RCC 7860 (cell line): ENCODE measurements around the gene VPS33A.
A peak's percentile ranks its signal among the peaks of the same experiment; 100 is the strongest.
"Not testable (repeated sequence)": the region's sequence is repeated elsewhere in the genome, so short reads cannot be mapped to it uniquely, and the experiment has no call there.

ENCODE experiments used
- DNase-seq: peaks from one replicate; pipeline ENCODE4 v3.0.0-alpha.2; 2015; ENCODE audit warnings: low spot score
- FAIRE-seq: peaks from 2 replicates; lab custom pipeline; 2012; peaks lifted over from hg19 to GRCh38; lab: Jason Lieb, UNC

The VPS33A gene

DNA sequence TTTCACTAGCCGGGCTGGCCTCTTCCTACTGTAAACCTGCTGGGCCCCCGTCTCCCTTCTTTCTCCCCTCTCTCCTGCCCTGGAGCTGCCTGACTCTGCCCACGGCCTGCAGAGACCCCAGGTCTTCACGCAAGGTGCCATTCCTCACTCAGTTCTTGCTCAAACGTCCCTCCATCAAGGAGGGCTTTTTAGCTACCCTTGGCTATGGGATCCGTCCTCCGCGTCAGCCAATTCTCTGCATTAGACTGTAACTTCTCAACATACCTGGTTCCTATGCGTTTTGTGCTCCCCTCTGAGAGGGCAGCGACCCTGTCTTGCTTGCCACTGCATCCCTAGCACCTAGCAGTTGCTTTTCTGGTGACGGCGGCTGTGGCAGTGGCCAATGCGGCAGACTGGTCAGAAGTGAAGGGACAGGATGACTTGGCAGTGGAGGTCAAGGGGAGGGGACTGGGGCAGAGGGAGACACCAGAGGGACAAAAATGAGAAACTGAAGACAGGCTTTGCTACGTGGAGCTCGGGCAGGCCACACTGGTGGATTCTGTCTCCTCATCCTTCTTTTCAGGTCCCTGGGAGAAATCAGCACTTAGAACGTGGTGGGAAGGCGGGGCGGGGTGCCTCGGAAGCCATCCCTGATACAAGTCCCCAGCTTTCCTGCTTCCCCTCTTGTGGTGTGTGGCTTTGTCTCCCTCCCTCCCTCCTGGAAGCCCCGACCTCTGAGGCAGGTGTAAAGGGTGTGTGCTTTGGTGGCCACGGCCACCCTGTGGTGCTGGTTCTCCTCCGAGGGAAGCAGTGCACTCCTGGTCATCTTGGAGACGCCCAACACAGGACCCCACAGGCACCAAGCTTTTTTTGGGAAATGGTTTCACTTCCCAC, 61.0 kb downstream of the VPS33A start:
- FAIRE-seq (no peak), DNase-seq (no peak)

DNA sequence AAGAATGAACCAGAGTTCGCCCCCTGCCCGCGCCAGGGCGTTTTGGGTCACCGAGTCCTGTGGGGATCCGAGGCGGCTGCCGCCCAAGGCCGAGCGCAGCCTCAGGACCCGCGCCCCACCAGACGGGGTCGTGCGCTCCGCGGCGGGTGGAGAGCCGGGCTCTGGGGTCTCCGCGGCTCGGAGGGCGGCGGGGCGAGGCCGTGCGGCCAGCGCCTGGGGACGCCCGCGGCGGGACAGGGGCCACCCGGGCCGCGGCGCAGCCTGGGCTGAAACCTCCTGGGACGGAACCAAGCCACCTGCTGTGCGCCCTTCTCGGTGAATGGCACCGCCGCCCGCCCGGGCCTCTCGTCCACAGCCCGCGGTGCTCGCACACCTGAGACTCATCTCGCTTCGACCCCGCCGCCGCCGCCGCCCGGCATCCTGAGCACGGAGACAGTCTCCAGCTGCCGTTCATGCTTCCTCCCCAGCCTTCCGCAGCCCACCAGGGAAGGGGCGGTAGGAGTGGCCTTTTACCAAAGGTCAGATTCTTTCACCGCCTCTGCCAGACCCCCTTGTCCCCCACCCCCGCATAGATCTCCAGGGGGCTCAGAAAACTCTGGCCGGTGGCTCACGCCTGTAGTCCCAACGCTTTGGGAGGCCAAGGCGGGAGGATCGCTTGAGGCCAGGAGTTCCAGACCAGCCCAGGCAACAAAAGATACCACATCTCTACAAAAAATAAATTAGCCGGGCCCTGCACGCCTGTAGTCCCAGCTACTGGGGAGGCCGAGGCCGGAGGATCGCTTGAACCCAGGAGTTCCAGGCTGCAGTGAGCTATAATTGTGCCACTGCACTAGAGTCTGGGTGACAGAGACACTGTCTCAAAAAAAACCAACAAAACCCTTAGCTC, 61.9 kb downstream of the VPS33A start:
- DNase-seq = no peak
- FAIRE-seq = no peak

DNA sequence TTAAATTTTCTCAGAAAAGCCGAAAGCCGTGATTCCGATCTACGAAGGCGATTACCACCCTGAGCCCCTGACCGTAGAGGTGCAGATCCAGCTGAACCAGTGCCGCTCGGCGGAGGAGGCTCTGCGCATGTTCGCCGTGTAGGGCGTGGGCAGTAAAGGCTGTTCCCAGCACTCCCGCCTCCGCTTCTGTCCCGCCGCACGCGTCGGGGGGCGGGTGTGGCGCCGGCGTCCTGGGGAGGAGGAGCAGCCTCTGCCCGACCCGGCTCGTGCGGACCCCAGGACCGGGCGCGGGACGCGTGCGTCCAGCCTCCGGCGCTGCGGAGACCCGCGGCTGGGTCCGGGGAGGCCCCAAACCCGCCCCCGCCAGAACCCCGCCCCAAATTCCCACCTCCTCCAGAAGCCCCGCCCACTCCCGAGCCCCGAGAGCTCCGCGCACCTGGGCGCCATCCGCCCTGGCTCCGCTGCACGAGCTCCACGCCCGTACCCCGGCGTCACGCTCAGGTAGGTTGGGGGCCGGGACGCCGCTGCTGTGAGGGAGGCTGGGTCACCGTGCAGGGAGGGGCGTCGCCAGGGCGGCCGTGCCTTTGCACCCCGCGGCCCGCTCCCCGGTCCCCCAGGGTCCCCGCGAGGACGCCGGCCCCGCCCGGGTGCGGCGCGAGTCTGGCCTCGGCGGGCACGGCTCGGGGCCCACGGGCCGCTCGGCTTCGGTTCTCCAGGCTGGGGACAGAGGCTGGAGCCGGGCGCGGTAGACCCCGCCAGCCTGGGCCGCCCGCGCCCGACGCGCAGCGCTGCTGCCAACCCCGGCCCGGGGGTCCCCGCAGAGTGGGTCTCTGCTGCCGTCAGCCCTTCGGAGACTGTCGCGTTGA, 62.8 kb downstream of the VPS33A start, which contains the start of gene B3GNT4:
Gene B3GNT4, plus strand, starts transcription at position 409 of the 866 bp plus-strand sequence. CDS start 910 bp downstream, outside the sequence.
- DNase-seq = peak; percentile 63
- FAIRE-seq = no peak

DNA sequence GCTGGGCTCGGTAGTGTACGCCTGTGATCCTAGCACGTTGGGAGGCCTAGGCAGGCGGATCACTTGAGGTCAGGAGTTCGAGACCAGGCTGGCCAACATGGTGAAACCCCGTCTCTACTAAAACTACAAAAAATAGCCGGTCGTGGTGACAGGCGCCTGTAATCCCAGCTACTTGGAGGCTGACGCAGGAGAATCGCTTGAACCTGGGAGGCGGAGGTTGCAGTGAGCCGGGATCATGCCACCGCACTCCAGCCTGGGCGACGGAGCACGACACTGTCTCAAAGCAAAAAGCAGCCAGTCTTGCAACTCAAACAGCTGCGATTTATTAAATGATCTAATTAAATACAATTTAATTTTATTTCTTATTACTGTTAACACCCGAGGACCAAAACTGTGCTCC, 63.5 kb downstream of the VPS33A start:
- DNase-seq, FAIRE-seq: not testable (repeated sequence)

DNA sequence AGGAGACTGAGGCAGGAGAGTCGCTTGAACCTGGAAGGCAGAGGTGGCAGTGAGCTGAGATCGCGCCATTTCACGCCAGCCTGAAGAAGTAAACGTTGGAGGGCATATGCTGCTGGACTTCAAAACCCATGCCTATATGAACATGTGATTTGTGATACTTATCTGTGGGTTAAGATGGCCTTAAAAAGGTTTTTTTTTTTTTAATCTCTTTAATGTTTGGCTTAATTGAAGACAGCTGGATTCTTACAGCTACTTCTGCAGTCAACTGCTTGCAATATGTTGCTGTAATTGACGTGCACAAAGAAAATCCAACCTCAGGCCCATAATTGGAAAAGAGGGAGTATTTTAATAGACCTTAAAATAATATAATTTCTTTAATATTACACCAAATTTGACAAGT, 64.3 kb downstream of the VPS33A start:
- FAIRE-seq = no peak

DNA sequence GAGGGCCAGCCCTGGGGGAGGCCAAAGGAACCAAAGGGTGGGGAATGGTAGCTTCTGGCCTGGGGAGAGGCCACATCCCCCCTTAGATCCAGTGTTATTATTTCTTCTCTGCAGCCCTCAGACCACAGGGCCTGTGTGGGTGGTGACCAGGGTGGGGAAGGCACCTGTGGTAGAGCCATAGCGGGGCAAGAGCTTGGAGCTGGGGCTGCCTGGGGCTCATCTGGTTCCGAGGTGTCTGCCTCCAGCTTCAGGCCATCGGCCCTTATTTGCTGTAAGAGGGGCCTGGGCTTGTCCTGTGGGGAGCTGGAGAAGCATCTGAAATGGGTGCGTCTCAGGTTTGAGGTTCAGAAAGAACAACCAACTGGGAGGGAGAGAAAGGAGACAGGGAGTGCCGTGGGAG, 64.9 kb downstream of the VPS33A start:
- DNase-seq (no peak), FAIRE-seq (no peak)

More for the DNA sequence above, 64.3 kb downstream of the VPS33A start:
- DNase-seq = no peak

DNA sequence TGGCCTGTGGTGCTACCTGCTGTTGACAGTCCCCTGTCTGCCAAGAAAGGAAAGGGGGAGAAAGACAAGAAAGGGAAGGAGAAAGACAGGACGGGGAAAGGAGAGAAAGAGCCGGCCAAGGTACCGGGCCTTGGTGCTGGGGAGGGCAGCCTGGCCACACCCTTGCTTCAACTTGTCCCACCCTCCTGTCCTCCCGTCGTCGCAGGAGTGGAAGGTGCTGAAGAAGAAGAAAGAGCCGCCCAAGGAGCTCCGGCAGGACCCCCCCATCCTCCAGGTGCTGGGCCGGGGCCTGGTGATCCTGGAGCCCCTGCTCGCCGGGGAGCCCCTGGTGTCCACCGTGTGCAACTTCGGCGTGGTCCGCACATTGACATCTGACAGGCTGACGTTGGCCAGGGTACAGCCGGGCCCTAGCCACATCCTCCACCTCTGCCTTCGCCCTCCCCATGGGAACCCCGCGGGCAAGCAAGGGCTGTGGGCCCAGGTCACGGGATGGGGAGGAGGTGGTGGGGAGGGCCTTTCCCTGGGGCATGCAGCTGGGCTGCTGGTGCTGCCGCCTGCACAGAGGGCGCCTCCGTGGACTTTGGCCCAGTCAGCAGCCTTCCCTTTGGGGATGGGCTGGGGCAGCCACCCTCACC, 65.6 kb downstream of the VPS33A start:
- DNase-seq (no peak), FAIRE-seq (no peak)

DNA sequence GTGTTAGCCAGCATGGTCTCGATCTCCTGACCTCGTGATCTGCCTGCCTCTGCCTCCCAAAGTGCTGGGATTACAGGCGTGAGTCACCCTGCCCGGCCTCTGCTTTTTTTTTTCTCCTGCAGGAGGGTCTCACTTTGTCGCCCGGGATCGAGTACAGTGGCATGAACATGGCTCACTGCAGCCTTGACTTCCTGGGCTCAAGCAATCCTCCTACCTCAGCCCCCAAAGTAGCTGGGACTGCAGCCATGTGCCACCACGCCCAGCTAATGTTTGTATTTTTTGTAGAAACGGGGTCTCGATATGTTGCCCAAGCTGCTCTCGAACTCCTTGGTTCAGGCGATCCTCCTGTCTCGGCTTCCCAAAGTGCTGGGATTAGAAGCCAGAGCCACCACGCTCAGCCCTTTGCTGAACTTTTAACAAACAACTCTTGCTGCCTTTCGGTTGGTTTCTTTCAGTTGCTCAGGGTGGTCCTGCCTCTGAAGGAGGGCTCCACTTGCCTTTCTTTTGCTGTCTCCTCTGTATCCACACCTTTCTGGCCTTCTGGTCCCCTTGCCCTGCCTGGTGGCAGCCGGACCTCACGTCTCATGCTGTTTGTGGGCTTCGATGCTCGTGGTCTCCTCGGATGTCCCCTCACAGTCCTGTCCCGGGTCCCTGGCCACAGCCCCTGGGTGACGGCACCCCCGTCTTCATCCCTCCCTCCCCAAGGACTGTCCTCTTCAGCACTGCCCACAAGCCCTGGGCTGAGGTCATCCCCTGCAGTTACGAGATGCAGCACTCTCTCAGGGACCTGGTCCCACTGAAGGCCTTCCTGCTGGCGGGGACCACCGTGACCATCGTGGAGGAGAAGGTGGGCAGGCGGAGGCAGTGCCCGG, 66.6 kb downstream of the VPS33A start:
- DNase-seq = no peak
- FAIRE-seq = no peak

DNA sequence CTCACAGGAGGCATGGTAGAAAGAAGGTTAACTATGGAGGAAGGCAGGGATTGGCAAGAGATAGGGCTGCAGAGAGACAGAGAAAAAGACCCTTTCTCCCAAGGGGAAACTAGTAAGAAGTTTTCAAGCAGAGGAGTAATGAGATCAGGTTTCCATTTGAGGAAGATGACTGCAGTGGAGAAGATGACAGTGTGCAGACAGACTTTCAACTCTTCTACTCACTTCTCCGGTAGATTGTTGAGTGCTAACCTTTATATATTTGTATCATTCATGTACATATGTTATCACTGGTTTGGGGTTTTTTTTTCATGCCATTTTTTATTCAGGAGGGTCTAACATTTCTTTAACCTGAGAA, 68.7 kb downstream of the VPS33A start:
- FAIRE-seq (no peak), DNase-seq (no peak)

DNA sequence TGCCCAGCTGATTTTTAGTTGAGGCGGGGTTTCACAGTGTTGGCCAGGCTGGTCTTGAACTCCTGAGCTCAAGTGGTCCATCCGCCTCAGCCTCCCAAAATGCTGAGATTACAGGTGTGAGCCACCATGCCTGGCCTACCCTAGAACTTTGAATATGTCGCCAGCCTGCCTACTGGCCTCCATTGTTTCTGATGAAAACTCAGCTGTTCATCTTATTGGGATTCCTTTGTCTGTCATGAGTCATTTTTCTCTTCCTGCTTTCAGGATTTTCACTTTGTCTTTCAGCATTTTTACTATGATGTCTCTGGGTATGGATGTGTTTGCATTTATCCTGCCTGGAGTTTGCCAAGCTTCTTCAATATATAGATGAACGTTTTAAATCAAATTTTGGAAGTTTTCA, 70.9 kb downstream of the VPS33A start:
- FAIRE-seq = no peak
- no peak for DNase-seq

DNA sequence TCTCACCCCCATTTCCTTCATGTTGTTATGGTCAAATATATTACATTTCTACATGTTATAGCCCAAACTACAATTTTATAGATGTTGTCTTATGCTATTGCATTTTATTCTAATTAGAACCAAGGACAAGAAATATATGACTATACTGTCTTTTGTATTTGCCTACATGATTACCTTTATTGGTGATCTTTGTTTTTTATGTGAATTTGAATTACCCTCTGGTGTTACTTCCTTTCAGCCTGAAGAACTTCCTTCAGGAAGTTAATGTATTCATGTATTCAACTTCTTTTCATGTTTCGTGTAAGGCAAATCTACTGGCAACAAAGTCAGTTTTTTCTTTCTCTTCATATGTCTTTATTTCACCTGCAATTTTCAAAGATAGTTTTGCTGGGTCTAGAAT, 71.5 kb downstream of the VPS33A start:
- no peak for DNase-seq
- FAIRE-seq = no peak

DNA sequence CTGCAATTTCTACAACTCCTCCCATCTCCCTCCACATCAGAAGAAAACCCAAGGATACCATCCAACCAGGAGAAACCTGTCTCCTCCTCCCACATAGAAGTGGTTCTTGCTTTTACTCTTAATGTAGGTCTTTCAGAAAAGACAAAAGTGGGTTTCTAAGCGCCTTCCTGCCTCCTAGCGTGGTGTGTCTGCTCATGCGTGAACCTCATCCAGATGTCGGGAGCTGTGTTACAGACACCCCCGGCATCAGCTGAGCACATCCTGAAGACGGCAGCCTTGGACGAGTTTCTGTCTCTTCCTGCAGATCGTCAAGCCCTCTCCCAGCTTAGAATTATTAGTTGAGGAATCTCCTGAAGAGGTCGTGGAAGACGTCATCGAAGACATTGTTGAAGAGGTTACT, 73.9 kb downstream of the VPS33A start:
- no peak for DNase-seq
- no peak for FAIRE-seq

DNA sequence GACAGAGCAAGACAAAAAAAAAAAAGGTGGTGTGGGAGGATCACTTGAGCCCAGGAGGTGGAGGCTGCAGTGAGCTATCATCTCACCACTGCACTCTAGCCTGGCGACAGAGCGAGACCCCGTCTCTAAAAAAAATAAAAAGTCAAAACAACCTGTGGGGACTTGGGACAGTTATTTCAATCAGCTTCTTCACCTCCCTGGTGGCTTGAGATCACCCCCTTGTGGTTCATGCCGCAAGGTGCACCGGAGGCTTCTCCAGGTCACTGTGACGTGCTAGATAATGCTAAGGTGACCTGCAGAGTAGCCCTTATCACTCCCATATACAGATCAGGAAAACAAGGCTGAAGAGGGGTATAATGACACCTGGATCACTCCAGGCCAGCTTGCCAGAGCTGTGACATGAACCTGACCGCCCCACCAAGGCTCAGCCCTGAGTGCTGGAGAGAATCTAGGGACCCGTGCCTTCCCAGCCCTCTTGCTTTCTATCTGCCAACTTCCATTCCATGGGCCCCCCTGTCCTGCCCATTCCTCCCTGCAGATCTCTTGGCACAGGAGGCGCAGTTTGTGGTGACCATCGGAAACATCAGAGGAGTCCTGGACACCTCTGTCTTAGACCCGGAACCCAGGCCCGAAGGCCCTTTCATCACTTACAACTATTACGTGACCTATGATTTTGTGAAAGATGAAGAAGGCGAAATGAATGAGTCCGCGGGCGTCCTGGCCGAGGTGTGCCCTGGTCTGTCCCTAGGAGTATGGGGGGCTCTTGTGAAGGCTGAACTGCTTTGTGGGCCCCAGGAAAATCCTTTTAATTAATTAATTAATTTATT, 75.2 kb downstream of the VPS33A start:
- FAIRE-seq (no peak), DNase-seq (peak; percentile 28)

DNA sequence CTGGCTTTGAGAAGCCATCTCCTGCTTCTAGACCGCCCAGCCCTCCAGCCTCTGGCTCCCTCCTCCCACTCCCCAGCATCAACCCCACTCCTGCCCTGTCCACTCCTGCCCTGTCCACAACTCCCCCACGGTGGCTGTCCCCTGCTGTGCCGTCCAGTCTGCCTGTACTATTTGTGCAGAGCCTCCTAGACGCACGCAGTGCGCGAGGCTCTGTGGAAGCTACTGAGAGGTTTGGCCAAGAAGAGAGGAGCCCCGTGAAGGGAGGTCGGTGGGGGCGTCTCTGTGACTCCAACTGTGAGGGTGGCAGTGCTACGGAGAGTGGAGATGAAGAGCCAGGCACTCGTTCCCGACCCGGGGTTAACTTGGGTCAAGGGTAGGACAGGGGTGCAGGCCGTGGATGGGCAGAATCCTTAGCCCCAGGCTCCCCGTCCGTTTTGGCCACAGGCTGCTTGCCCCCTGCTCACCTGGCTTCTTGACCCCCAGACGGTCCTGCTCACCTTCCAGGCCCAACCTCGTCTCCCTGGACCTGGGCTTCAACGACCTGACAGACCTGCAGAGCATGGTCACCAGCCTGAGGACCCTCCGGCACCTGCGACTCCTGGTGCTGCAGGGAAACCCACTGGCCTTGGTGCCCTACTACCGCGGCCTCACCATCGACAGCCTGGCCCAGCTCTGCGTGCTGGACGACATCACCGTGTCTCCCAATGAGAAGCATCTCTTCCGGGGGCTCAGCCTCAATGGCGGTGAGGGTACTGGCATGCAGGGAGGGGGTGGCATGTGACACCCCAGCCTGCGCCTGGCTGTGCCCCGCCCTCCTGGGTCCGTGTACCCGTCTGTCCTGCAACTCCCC, 76.4 kb downstream of the VPS33A start:
- no peak for FAIRE-seq
- no peak for DNase-seq

DNA sequence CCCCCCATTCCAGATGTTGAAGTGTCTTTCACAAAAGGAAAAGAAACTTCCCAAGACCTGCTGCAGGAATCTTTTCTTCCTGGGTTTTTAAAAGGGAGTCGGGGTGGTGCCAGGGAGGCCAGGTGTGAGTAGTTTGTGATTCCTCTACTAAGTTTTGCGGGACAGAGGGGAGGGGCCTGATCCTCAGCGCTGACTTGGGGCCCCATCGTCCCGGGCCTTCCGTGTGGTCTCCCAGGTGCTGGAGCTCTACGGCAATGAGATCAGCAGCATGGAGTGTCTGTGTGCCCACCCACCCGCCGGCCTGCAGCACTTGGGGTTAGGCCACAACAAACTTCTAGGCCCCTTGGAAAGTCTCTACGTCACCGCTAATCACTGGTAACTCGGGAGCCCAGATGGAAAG, 78.8 kb downstream of the VPS33A start:
- no peak for FAIRE-seq

DNA sequence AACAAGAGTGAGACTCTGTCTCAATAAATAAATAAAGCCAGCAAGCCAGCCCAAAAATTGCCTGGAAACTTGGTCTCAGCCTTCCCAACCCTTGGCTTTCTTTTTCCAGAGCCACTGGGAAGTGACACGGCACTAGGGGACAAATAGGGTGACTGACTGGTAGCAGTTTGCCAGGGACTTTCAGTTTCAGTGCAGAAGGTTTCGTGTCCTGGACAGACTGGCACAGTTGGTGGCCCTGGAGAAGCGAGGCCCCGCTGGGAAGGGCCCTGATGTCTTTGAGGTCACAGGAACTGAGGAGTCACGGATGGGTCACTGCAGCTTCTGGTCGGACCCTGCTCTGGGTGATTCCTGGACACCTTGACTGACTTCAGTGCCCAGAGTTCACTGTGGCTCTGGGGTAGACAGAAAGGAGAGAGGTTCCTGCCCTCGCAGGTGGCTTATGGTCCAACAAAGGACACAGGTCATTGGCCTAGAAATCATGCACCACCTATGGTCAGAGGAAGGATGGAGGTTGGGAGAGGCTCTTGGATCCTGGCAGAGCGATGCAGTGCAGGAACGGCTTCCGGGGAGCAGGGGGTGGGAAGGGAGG, 80.7 kb downstream of the VPS33A start:
- DNase-seq (no peak), FAIRE-seq (no peak)

More for the DNA sequence above, 78.8 kb downstream of the VPS33A start:
- DNase-seq = no peak

DNA sequence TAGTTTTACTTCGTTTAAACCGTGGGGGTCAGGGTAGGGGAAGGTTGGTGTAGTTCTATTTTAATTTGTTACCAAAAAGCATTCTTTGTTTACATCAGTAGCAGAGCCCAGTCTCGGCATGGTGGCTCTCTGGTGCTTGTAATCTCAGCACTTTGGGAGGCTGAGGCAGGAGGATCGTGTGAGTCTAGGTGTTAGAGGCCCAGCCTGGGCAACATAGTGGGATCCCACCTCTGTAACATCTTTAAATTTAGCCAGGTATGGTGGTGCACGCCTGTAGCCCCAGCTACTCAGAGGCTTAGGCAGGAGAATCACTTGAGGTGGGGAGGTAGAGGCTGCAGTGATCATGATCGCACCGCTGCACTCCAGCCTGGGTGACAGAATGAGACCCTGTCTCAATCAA, 81.2 kb downstream of the VPS33A start:
- no peak for FAIRE-seq
- DNase-seq = no peak
